Upper lobe of right lung (tissue), 1 donor: ENCODE measurements around the gene TENM3. TPM values are rescaled to one million over a fixed set of nuclear protein-coding genes. Genes with fewer than 3 reads are reported as not detected.

ENCODE experiments used
- ATAC-seq: fragments of 200-7000 bp; cut with Tn5 transposase; one replicate; pipeline ENCODE4 v1.9.1; 2020; ENCODE audit warnings: mild to moderate bottlenecking, moderate library complexity
- DNase-seq: peaks from one replicate; pipeline ENCODE4 v3.0.0-alpha.2; 2020
- H3K27ac ChIP-seq: fragments of 200-600 bp; one replicate; pipeline ENCODE4 v1.8.0; 2022
- H3K27me3 ChIP-seq: fragments of 200-600 bp; one replicate; pipeline ENCODE4 v1.8.0; 2022; ENCODE audit warnings: mild to moderate bottlenecking
- H3K36me3 ChIP-seq: fragments of 200-600 bp; one replicate; pipeline ENCODE4 v1.8.0; 2022
- H3K4me1 ChIP-seq: fragments of 200-600 bp; one replicate; pipeline ENCODE4 v1.8.0; 2022
- H3K4me3 ChIP-seq: fragments of 200-600 bp; one replicate; pipeline ENCODE4 v1.8.0; 2022; ENCODE audit warnings: mild to moderate bottlenecking
- H3K9me3 ChIP-seq: fragments of 200-600 bp; one replicate; pipeline ENCODE4 v1.8.0; 2022
- CTCF ChIP-seq: fragments of 200-600 bp; IDR thresholded peaks from one replicate; pipeline ENCODE4 v1.8.0; 2022; ENCODE audit warnings: antibody characterized with exemption
- intact Hi-C: fragments of 100-400 bp; cut with DNase I; formaldehyde crosslinking; loops from one replicate; pipeline ENCODE4 v1.11.0; 2022
- total RNA-seq: library from RNA; stranded (reverse); fragmentation: NEBNext Ultra II Directional; extraction: Animal tissue kit (Norgen Biotek cat#: 25700); gene quantifications from one replicate; pipeline ENCODE4 v1.2.1, GENCODE V29; 2021
- donor health status: DM: no; HTN: yes; CAD: no; lungs with severe emphysema.

Gene TENM3
- total RNA-seq, 1 donor from 2014 or later, result 5.6 TPM

DNA sequence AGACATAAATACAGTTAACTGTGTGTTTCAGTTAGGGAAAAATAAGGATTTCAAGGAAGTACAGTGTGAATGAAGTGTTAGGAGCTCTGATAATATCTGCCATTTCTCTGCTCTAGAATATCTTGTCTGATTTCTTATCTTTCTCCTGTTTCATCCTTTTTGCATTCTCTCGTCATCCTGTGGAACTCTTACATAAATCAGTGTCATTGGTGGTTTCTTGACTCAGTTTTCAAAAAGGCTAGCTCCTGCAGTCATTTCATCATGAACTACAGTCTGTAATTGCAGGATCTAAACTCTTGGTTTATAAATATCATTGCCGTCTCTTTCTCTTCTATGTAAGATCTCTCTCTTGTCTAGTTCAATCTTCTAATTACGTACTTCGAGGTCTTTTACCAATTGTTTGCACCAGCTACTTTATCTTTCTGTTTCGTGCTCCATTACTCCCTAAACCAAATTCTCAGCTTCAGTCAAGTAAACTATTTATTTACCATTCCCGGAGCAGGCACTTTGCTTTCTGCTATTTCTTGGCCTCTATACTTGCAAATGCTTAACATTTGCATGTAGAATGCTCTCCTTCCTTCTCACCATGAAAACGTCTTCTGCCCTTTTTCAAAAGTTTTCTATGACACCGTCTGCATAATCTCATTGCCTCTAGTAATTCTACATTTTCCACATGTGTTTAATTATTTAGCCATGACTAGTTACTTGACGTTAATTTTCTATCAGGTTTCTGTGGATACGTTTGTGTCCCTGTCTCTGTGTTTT lies 294.0 kb downstream of the TENM3 start:
- DNase-seq, result no peak
- no peak overlapping the region for H3K27ac ChIP-seq
- no peaks in the 10 kb centered on the region for H3K9me3 ChIP-seq
- H3K4me1 ChIP-seq, result no peaks in the 10 kb centered on the region
- H3K27me3 ChIP-seq, result no peaks in the 10 kb centered on the region
- no peak overlapping the region for H3K4me3 ChIP-seq
- intact Hi-C loops, result no loop called here
- H3K36me3 ChIP-seq, result no peaks in the 10 kb centered on the region
- no peak for ATAC-seq
- no peak for TF ChIP-seq CTCF

DNA sequence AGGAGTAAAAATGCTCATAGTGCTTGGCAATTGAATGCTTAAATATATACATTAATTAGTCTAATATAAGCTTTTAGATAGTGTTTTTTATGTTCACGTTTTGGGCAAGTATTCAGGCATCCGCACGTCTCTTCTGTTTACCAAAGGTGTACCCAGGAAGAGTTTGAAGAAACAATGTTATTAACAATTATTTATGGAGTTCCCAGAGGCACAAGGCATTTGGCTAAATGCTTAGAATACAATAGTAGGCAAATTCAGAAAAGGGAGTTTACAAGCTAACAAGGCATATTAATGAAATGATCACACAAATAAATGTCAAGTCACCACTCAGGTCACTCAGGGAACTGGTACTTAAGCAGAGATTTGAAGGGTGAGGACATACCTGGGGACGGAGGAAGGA lies 294.8 kb downstream of the TENM3 start:
- DNase-seq (no peak), ATAC-seq (no peak)
- H3K27me3 ChIP-seq, result no peaks in the 10 kb centered on the region
- no peak for TF ChIP-seq CTCF
- H3K27ac ChIP-seq, result no peak overlapping the region
- no peaks in the 10 kb centered on the region for H3K36me3 ChIP-seq
- no peak overlapping the region for H3K4me3 ChIP-seq
- no peaks in the 10 kb centered on the region for H3K9me3 ChIP-seq
- H3K4me1 ChIP-seq, result no peaks in the 10 kb centered on the region
- intact Hi-C loops, result no loop called here

- ATAC-seq (no peak), DNase-seq (no peak)
- Histone ChIP-seq H3K36me3 (no peaks in the 10 kb centered on the region), H3K27ac (no peak overlapping the region), H3K9me3 (no peaks in the 10 kb centered on the region), H3K27me3 (no peaks in the 10 kb centered on the region), H3K4me3 (no peak overlapping the region), H3K4me1 (no peaks in the 10 kb centered on the region)
- intact Hi-C loops, result no loop called here
- TF ChIP-seq CTCF, result no peak
Measured at GRCh38 chr4:182540496-182540895, 297.3 kb downstream of the TENM3 start.

- H3K27me3 ChIP-seq, result no peaks in the 10 kb centered on the region
- ATAC-seq (no peak), DNase-seq (no peak)
- intact Hi-C loops, result no loop called here
- H3K4me1 ChIP-seq, result no peaks in the 10 kb centered on the region
- TF ChIP-seq CTCF, result no peak
- H3K9me3 ChIP-seq, result no peaks in the 10 kb centered on the region
- H3K36me3 ChIP-seq, result no peaks in the 10 kb centered on the region
- H3K27ac ChIP-seq, result no peak overlapping the region
- no peak overlapping the region for H3K4me3 ChIP-seq
Measured at GRCh38 chr4:182547435-182547834, 304.2 kb downstream of the TENM3 start.

DNA sequence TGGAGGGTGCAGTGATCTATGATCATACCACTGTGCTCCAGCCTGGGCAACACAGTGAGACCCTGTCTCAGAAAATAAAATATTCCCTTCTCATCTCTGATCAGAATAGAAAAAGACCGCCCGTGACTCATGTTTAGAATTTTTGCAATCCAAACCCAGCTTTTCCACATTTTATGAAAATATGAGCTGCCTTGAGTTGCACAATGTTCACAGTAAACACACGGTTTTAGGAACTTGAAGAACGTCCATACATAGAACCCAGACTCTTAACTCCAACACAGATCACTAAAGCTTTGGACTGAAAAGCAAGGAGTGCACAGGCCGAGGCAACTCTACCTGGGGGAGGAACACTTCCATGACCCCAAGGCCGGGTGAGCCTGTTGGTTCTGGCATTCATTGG lies 305.0 kb downstream of the TENM3 start:
- TF ChIP-seq CTCF, result no peak
- intact Hi-C loops, result no loop called here
- H3K27ac ChIP-seq, result no peak overlapping the region
- H3K4me1 ChIP-seq, result no peaks in the 10 kb centered on the region
- no peak overlapping the region for H3K4me3 ChIP-seq
- H3K9me3 ChIP-seq, result no peaks in the 10 kb centered on the region
- H3K36me3 ChIP-seq, result no peaks in the 10 kb centered on the region
- no peak for DNase-seq
- no peak for ATAC-seq
- H3K27me3 ChIP-seq, result no peaks in the 10 kb centered on the region

- Histone ChIP-seq H3K36me3 (no peaks in the 10 kb centered on the region), H3K4me1 (no peaks in the 10 kb centered on the region), H3K9me3 (no peaks in the 10 kb centered on the region), H3K27ac (no peak overlapping the region), H3K27me3 (no peaks in the 10 kb centered on the region), H3K4me3 (no peak overlapping the region)
- ATAC-seq (no peak), DNase-seq (no peak)
- intact Hi-C loops, result no loop called here
- TF ChIP-seq CTCF, result no peak
Measured at GRCh38 chr4:182549356-182549755, 306.2 kb downstream of the TENM3 start.
